Activated T-helper 1 cell treated with anti-CD3 and anti-CD28 coated beads, Interleukin-12 subunit alpha, Interleukin-12 subunit beta, Interleukin-2, Interleukin-4 antibody, amounts not matched to agents 30 ng/mL and 10 ng/mL and 1 ng/mL, durations not matched to agents 14 hours and 24 hours and 36 hours (primary cell): ENCODE results near the gene NFIA. TPM values are rescaled to one million over a fixed set of nuclear protein-coding genes. Genes with fewer than 3 reads are reported as not detected.

Experiments
- DNase-seq: peaks from one replicate; pipeline ENCODE4 v3.0.0; 2021; ENCODE audit warnings: low spot score
- H3K27ac Mint-ChIP-seq: one replicate; pipeline ENCODE4 v1.8.0; 2021; ENCODE audit warnings: mild to moderate bottlenecking, mixed read lengths
- H3K27me3 Mint-ChIP-seq: one replicate; pipeline ENCODE4 v1.8.0; 2022; ENCODE audit warnings: mild to moderate bottlenecking, moderate library complexity, mixed read lengths; ENCODE audit not compliant: insufficient read depth
- H3K36me3 Mint-ChIP-seq: one replicate; pipeline ENCODE4 v1.8.0; 2021; ENCODE audit warnings: low read depth, mixed read lengths
- H3K4me1 Mint-ChIP-seq: one replicate; pipeline ENCODE4 v1.8.0; 2021; ENCODE audit warnings: low read depth, mixed read lengths
- H3K4me3 Mint-ChIP-seq: one replicate; pipeline ENCODE4 v1.8.0; 2021; ENCODE audit warnings: mild to moderate bottlenecking, moderate library complexity, mixed read lengths
- H3K9me3 Mint-ChIP-seq: one replicate; pipeline ENCODE4 v1.8.0; 2021; ENCODE audit warnings: mixed read lengths
- intact Hi-C: fragments of 100-400 bp; cut with micrococcal nuclease; formaldehyde crosslinking; loops from one replicate; pipeline ENCODE4 v1.15.1; 2024
- total RNA-seq: library from RNA; stranded (reverse); gene quantifications from 2 replicates; pipeline ENCODE4 v1.2.3, GENCODE V29; 2022

Gene NFIA
- total RNA-seq, 1 donor from 2014 or later = 0.41 TPM

GRCh38 chr1:61081686-61082310 is 563 bp upstream of the NFIA start:
- H3K27ac Mint-ChIP-seq = peak overlapping the region; percentile 32
- intact Hi-C loops = loop anchor here (5.0 kb wide), 1 partner anchor 1356 kb away; the partner anchor contains the start of gene USP1
- H3K9me3 Mint-ChIP-seq = no peaks in the 10 kb centered on the region
- H3K4me3 Mint-ChIP-seq = peak overlapping the region; percentile 61
- peaks cover 45% of the 10 kb centered on the region for H3K4me1 Mint-ChIP-seq
- peaks cover 62% of the 10 kb centered on the region for H3K27me3 Mint-ChIP-seq
- no peak for DNase-seq
- H3K36me3 Mint-ChIP-seq = peaks cover 3% of the 10 kb centered on the region

DNA sequence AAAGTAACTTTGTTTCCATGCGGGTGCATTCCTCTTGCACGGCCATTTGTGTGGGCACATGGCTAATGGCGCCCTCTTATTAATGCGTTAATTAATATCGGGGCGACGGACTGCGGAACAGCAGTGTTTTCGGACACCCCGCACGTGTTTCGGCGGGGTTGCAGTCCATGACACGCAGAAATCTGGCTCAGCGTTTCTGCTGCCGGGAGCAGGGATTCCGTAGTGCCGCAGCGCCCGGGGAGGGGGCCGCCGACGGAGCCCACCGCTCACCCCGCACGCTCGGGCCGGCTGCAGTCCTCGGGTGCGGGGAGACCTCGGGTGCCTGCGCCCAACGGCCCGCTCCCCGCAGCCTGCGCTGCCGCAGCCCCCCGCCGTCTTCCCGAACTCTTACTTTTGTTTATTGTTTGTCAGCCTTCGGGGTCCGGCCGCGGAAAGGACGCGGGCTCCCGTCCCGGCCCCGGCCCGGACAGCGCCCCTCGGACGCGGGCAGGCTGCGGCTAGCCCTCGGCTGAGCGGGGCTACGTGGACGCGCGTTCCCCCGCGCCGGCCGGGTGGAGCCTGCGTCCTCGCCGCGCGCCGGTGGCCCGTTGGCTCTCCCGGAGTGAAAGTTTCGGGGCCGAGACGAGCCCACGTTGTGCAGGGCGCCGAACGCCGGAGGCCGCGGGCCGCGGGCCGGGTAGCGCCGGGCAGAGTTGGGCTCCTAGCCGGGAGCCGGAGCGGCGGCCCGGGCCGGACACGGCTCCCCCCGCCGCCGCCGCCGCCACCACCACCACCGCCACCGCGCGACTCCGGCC is 849 bp downstream of the NFIA start:
- intact Hi-C loops = loop anchor here (5.0 kb wide), 1 partner anchor 1354 kb away; the partner anchor contains the start of gene USP1
- Mint-ChIP-seq H3K36me3 (peaks cover 3% of the 10 kb centered on the region), H3K4me1 (peaks cover 30% of the 10 kb centered on the region), H3K4me3 (peak overlapping the region; percentile 42), H3K27ac (no peak overlapping the region), H3K27me3 (peaks cover 68% of the 10 kb centered on the region), H3K9me3 (no peaks in the 10 kb centered on the region)
- DNase-seq = no peak

DNA sequence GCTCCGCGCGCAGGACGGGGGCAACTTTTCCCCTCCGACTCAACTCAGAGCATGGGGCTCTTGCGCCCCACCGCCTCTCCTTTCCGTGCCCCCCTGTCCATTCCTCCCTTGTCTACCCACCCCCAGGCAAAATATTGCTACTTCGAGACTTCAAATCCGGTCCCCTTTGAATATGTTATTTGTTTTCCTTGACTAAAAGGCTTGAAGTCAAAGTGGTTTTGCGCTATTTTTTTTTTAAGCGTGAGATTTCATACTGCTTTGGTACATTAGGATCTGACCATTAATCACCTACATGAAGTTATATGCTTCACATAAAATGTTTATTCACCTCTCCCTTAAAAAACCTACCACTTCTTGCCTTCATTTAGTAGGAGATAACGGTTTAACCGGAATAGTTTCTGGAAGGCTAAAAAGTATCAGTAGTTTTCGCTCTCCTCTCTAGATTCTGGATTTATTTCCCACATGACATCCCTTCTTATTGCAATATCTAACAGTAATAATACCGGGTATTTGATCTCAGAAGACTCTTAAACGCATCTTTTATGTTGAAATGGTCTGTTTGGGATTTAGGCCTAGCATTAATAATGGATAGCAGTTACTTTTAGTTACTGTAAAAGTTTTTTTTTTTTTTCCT is 1.6 kb downstream of the NFIA start:
- intact Hi-C loops = loop anchor here (2.0 to 5.0 kb wide), 2 partner anchors 235 to 1353 kb away; partner anchors contain the start of gene USP1
- Mint-ChIP-seq H3K4me1 (peaks cover 30% of the 10 kb centered on the region), H3K9me3 (no peaks in the 10 kb centered on the region), H3K27ac (peak overlapping the region; percentile 34), H3K4me3 (peak overlapping the region; percentile 76), H3K27me3 (peaks cover 69% of the 10 kb centered on the region), H3K36me3 (peaks cover 3% of the 10 kb centered on the region)
- no peak for DNase-seq

DNA sequence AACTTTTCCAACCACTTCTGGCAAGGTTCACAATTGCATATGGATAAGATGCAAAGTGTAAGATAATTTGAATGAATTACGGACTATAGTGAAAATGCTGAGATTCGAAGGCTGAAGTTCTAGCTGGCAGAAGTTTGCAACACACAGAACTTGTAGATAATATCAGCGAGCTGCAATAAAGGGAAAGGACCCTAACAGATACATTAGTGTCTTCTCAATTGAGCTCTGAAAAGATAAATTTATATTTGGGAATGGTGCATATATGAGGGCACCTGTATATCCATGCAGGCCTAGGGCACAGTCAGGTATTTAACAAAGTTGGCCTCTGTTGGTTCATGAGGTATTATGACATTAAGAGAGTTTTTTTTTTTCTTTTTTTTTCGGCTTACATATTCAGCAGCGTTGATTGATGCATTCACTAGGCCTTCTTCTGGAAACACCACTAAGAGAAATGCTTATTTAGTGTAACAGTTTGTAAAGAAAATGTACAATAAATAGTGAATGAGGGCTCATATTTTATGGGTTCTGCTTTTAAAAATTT is 2.2 kb downstream of the NFIA start:
- intact Hi-C loops = loop anchor here (2.0 to 5.0 kb wide), 2 partner anchors 234 to 1353 kb away; partner anchors contain the start of gene USP1

GRCh38 chr1:61085206-61085982 is 3.0 kb downstream of the NFIA start:
- no peak for DNase-seq
- Mint-ChIP-seq H3K27ac (no peak overlapping the region), H3K4me3 (no peak overlapping the region), H3K36me3 (peaks cover 3% of the 10 kb centered on the region), H3K4me1 (peaks cover 18% of the 10 kb centered on the region), H3K9me3 (no peaks in the 10 kb centered on the region), H3K27me3 (peaks cover 59% of the 10 kb centered on the region)
- intact Hi-C loops = loop anchor here (2.0 kb wide), 1 partner anchor 233 kb away; no protein-coding TSS in a partner anchor

More for the DNA sequence above, 2.2 kb downstream of the NFIA start:
- H3K27me3 Mint-ChIP-seq = peaks cover 66% of the 10 kb centered on the region
- peaks cover 3% of the 10 kb centered on the region for H3K36me3 Mint-ChIP-seq
- DNase-seq = no peak
- H3K4me3 Mint-ChIP-seq = peak overlapping the region; percentile 76
- no peaks in the 10 kb centered on the region for H3K9me3 Mint-ChIP-seq
- H3K27ac Mint-ChIP-seq = no peak overlapping the region
- H3K4me1 Mint-ChIP-seq = peaks cover 26% of the 10 kb centered on the region

DNA sequence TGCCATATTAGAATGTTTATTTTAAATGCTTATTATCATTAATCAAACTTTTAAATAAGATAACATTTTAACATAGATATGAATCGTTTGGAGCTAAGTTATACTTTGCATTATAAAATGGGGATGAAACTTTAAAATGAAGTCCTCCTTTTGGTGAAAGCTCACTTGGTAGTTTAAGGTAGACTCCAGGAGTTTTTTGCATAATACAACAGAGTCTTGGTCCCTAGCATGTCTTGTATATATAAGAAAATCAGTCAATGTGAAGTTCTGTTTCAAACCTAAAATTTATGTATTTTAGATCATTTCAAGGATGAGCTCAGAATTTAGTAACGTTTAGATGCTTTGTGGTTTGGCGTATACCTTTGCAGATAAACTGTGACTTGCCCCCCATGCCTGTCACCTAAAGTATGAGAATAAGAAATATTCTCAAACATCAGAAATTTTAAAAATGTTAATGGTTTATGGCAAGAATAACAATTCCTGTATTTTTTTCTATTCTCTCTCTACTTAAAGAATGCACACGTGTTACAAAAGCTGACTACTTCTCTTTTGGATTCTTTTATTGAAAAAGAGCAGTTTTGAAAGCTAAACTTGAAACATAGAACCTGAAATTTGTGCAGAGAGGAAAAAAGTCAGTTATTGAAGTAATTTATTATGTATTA is 3.8 kb downstream of the NFIA start:
- no peak for DNase-seq
- Mint-ChIP-seq H3K4me3 (no peak overlapping the region), H3K36me3 (peaks cover 3% of the 10 kb centered on the region), H3K27ac (no peak overlapping the region), H3K4me1 (peaks cover 12% of the 10 kb centered on the region), H3K9me3 (no peaks in the 10 kb centered on the region), H3K27me3 (peaks cover 60% of the 10 kb centered on the region)
- intact Hi-C loops = loop anchor here (2.0 kb wide), 1 partner anchor 233 kb away; no protein-coding TSS in a partner anchor

DNA sequence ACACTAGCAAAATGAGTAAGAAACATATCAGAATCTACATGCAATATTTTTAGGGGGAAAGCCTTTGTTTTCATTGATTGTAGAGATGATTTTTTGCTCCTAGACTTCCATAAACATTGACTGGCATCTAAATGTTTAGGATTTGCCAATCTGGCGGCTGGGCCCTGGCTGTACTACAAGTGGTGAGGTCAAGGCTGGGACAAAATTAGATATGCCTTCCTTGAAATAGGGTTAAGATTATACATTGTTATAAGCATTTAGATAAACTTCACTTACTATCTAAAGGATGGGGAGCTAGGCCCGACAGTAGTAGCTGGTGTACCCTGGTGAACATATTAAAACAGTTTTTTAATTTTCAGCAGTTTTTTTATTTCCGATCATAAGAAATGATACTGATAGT is 5.2 kb downstream of the NFIA start:
- Mint-ChIP-seq H3K9me3 (no peaks in the 10 kb centered on the region), H3K4me1 (peaks cover 7% of the 10 kb centered on the region), H3K4me3 (no peak overlapping the region), H3K36me3 (peaks cover 2% of the 10 kb centered on the region), H3K27me3 (peaks cover 58% of the 10 kb centered on the region), H3K27ac (no peak overlapping the region)
- no peak for DNase-seq
- intact Hi-C loops = no loop called here

GRCh38 chr1:61088163-61088974 is 6.0 kb downstream of the NFIA start:
- Mint-ChIP-seq H3K4me1 (peaks cover 7% of the 10 kb centered on the region), H3K27me3 (peaks cover 59% of the 10 kb centered on the region), H3K9me3 (no peaks in the 10 kb centered on the region), H3K27ac (no peak overlapping the region), H3K36me3 (peaks cover 2% of the 10 kb centered on the region), H3K4me3 (no peak overlapping the region)
- DNase-seq = no peak
- intact Hi-C loops = no loop called here

DNA sequence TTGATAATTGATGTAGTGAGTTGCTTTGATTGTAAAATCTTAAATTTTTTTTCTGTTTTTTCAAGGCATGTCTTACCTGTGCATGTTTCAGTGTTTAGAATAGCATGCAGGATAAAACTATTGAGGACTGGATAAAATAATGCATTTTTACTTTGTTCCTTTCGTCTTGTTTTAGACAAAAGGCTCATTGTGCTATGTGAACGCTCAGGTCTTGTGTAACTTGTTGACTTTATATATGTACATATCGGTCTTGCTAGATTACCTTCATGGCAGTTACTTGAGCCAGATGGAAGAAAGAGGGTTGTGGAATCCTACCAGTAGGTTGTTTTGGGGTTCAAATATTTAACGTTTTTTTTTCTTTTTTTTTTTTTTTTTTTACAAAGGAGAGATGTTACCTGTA is 7.0 kb downstream of the NFIA start:
- Mint-ChIP-seq H3K9me3 (no peaks in the 10 kb centered on the region), H3K27ac (no peak overlapping the region), H3K4me1 (peaks cover under 1% of the 10 kb centered on the region), H3K36me3 (no peaks in the 10 kb centered on the region), H3K27me3 (peaks cover 56% of the 10 kb centered on the region), H3K4me3 (no peak overlapping the region)
- intact Hi-C loops = no loop called here
- no peak for DNase-seq

GRCh38 chr1:61089741-61090140 is 7.4 kb downstream of the NFIA start:
- DNase-seq = no peak
- Mint-ChIP-seq H3K9me3 (no peaks in the 10 kb centered on the region), H3K4me3 (no peak overlapping the region), H3K27ac (no peak overlapping the region), H3K27me3 (peaks cover 54% of the 10 kb centered on the region), H3K4me1 (no peaks in the 10 kb centered on the region), H3K36me3 (no peaks in the 10 kb centered on the region)
- intact Hi-C loops = no loop called here

- Mint-ChIP-seq H3K4me1 (no peaks in the 10 kb centered on the region), H3K36me3 (no peaks in the 10 kb centered on the region), H3K4me3 (no peak overlapping the region), H3K27ac (no peak overlapping the region), H3K9me3 (no peaks in the 10 kb centered on the region), H3K27me3 (peaks cover 53% of the 10 kb centered on the region)
- intact Hi-C loops = no loop called here
- no peak for DNase-seq
These were observed 8.3 kb downstream of the NFIA start for GRCh38 chr1:61090546-61091202.
